ENCODE measurements around the gene IQCK.
"Not testable (repeated sequence)": the region's sequence is repeated elsewhere in the genome, so short reads cannot be mapped to it uniquely, and the experiment has no call there.

The IQCK gene

GRCh38 chr16:19717741-19718623 is at the start of gene IQCK, which contains the start of gene KNOP1:
Gene IQCK, plus strand, starts transcription at chr16:19718271. Its CDS starts 36 bp downstream, at chr16:19718307.
Gene KNOP1, minus strand, starts transcription at chr16:19718227. Its CDS starts 3,192 bp downstream, at chr16:19715035.
- peak; percentile 90 for DNase-seq

- DNase-seq: no peak
Measured at GRCh38 chr16:19672378-19672777, 45.7 kb upstream of the IQCK start.

GRCh38 chr16:19674485-19674884 is 43.6 kb upstream of the IQCK start:
- no peak for DNase-seq

GRCh38 chr16:19677402-19677801 is 40.7 kb upstream of the IQCK start:
- no peak for DNase-seq

- DNase-seq: no peak
Measured at GRCh38 chr16:19678804-19679203, 39.3 kb upstream of the IQCK start.

- not testable (repeated sequence) for DNase-seq
Measured at GRCh38 chr16:19679281-19679680, 38.8 kb upstream of the IQCK start.

GRCh38 chr16:19680881-19681340 is 37.2 kb upstream of the IQCK start:
- no peak for DNase-seq

GRCh38 chr16:19681637-19682036 is 36.4 kb upstream of the IQCK start:
- no peak for DNase-seq

- no peak for DNase-seq
Measured at GRCh38 chr16:19683453-19684236, 34.4 kb upstream of the IQCK start.

GRCh38 chr16:19685176-19685575 is 32.9 kb upstream of the IQCK start:
- DNase-seq: no peak

- no peak for DNase-seq
Measured at GRCh38 chr16:19687279-19687678, 30.8 kb upstream of the IQCK start.

GRCh38 chr16:19688396-19689024 is 29.6 kb upstream of the IQCK start:
- no peak for DNase-seq

GRCh38 chr16:19689342-19689741 is 28.7 kb upstream of the IQCK start:
- no peak for DNase-seq

- DNase-seq: no peak
Measured at GRCh38 chr16:19690196-19690595, 27.9 kb upstream of the IQCK start.

- no peak for DNase-seq
Measured at GRCh38 chr16:19691161-19691711, 26.8 kb upstream of the IQCK start.

- DNase-seq: no peak
Measured at GRCh38 chr16:19694989-19695388, 23.1 kb upstream of the IQCK start.

- DNase-seq: peak; percentile 47
Measured at GRCh38 chr16:19696328-19696727, 21.7 kb upstream of the IQCK start.

- no peak for DNase-seq
Measured at GRCh38 chr16:19696961-19697360, 21.1 kb upstream of the IQCK start.

- no peak for DNase-seq
Measured at GRCh38 chr16:19697756-19698318, 20.2 kb upstream of the IQCK start.

- DNase-seq: no peak
Measured at GRCh38 chr16:19698480-19699465, 19.3 kb upstream of the IQCK start.

GRCh38 chr16:19699472-19699871 is 18.6 kb upstream of the IQCK start:
- no peak for DNase-seq

Measured in stimulated activated CD8-positive, alpha-beta memory T cell treated with anti-CD3 and anti-CD28 coated beads, Interleukin-4, amount 100 ng/mL, for 48 hours (primary cell).